K562 (cell line): ENCODE measurements around the gene PBXIP1. TPM values are rescaled to one million over a fixed set of nuclear protein-coding genes. Genes with fewer than 3 reads are reported as not detected.

Source experiments
- ATAC-seq: fragments of 200-7000 bp; cut with Tn5 transposase; 3 replicates; pipeline ENCODE4 v1.9.1; 2020; ENCODE audit warnings: moderate library complexity
- BruUV-seq: library from RNA; stranded (reverse); fragments of 400-500 nt; replicated peaks from 2 replicates; lab custom pipeline; 2021; lab: Mats Ljungman, UMichigan
- CTCF ChIA-PET: fragments of 300-600 bp; formaldehyde crosslinking; extraction: SDS; loops from one replicate; lab custom pipeline; 2021; ENCODE audit warnings: low intra/inter-chr PET ratio; lab: Yijun Ruan, JAX
- POLR2A ChIA-PET: fragments of 300-600, 350-650 bp; sonication (Branson Sonifier 250); formaldehyde crosslinking; extraction: SDS; loops from one replicate; lab custom pipeline; 2021; ENCODE audit warnings: antibody characterized with exemption, inconsistent platforms; lab: Yijun Ruan, JAX
- DNase-seq, 4 experiments: peaks; one replicate each; pipeline versions ENCODE4 v3.0.0 to v3.0.0-alpha.2; 2011 to 2018; ENCODE audit warnings: low spot score in 3 of 4, mixed read lengths in 3 of 4; ENCODE audit errors: extremely low read depth in 1 of 4
- FAIRE-seq: peaks from 2 replicates; lab custom pipeline; 2011; peaks lifted over from hg19 to GRCh38; lab: Jason Lieb, UNC
- H2AFZ ChIP-seq: 2 replicates; pipeline ENCODE4 v1.6.0; 2011; ENCODE audit warnings: low read depth, low read length, control low read depth, inconsistent platforms
- H3K27ac ChIP-seq: fragments of 200-600 bp; 3 replicates; pipeline ENCODE4 v1.8.0; 2011; ENCODE audit warnings: low read depth, mild to moderate bottlenecking, control low read depth, inconsistent platforms, low read length, moderate library complexity, mixed read lengths; ENCODE audit errors: extremely low read depth
- H3K27me3 ChIP-seq, 2 experiments: fragments of 300-600 bp in 1 of 2; 2 replicates in 1 of 2; 3 replicates in 1 of 2; pipeline versions ENCODE4 v1.6.0 to v1.8.0; 2011; ENCODE audit warnings: inconsistent platforms in 2 of 2, low read length in 2 of 2, mild to moderate bottlenecking in 1 of 2, mixed read lengths in 1 of 2, moderate library complexity in 1 of 2; ENCODE audit not compliant: control insufficient read depth in 2 of 2, insufficient read depth in 2 of 2
- H3K36me3 ChIP-seq: fragments of 300-600 bp; 3 replicates; pipeline ENCODE4 v1.8.0; 2011; ENCODE audit warnings: mild to moderate bottlenecking, low read length, inconsistent platforms; ENCODE audit not compliant: control insufficient read depth, insufficient read depth
- H3K4me1 ChIP-seq, 2 experiments: fragments of 200-600 bp in 1 of 2; replicated peaks in 1 of 2; 2 replicates in 1 of 2; 3 replicates in 1 of 2; pipeline versions ENCODE4 v1.5.1 to v1.8.0; 2011; ENCODE audit warnings: inconsistent platforms in 2 of 2, low read length in 2 of 2, mild to moderate bottlenecking in 1 of 2, mixed read lengths in 1 of 2, moderate library complexity in 1 of 2; ENCODE audit not compliant: control insufficient read depth in 2 of 2, insufficient read depth in 2 of 2
- H3K4me2 ChIP-seq: 2 replicates; pipeline ENCODE4 v1.6.1; 2011; ENCODE audit warnings: low read length, control low read depth, inconsistent platforms, mixed read lengths; ENCODE audit not compliant: insufficient read depth
- H3K4me3 ChIP-seq: fragments of 200-600 bp; sonication (generic), shearing (Covaris generic); 2 replicates; pipeline ENCODE4 v1.5.1; 2016; ENCODE audit warnings: control low read depth, inconsistent platforms
- H3K79me2 ChIP-seq: fragments of 200-600 bp; 3 replicates; pipeline ENCODE4 v1.8.0; 2011; ENCODE audit warnings: low read length, inconsistent platforms; ENCODE audit not compliant: control insufficient read depth, insufficient read depth
- H3K9ac ChIP-seq, 2 experiments: 2 replicates each; pipeline versions ENCODE4 v1.6.0 to v1.6.1; 2011; ENCODE audit warnings: low read depth in 2 of 2, low read length in 2 of 2, control low read depth in 1 of 2, inconsistent platforms in 1 of 2, mild to moderate bottlenecking in 1 of 2, mixed read lengths in 1 of 2; ENCODE audit not compliant: insufficient read depth in 1 of 2
- H3K9me1 ChIP-seq: one replicate; pipeline ENCODE4 v1.6.0; 2011; ENCODE audit warnings: inconsistent platforms, mild to moderate bottlenecking, low read length, moderate library complexity; ENCODE audit not compliant: control insufficient read depth, insufficient read depth
- H3K9me3 ChIP-seq: replicated peaks from 2 replicates; pipeline ENCODE4 v1.5.1; 2011; ENCODE audit warnings: low read depth, low read length, inconsistent platforms; ENCODE audit not compliant: control insufficient read depth, insufficient read depth
- H4K20me1 ChIP-seq: replicated peaks from 2 replicates; pipeline ENCODE4 v1.6.1; 2011; ENCODE audit warnings: low read length, inconsistent platforms, mixed read lengths; ENCODE audit not compliant: control insufficient read depth, insufficient read depth
- ASH1L ChIP-seq: fragments of 450-650 bp; IDR thresholded peaks from 2 replicates; pipeline ENCODE4 v1.6.1; 2018; ENCODE audit warnings: borderline replicate concordance, mild to moderate bottlenecking, low read depth; ENCODE audit not compliant: partially characterized antibody
- HNRNPK ChIP-seq: fragments of 200-400 bp; formaldehyde crosslinking; IDR thresholded peaks from one replicate; pipeline ENCODE4 v1.6.1; 2018; ENCODE audit warnings: mild to moderate bottlenecking, low read depth, low read length; ENCODE audit not compliant: poor library complexity, severe bottlenecking
- HOXB6 ChIP-seq: fragments of 250-450 bp; sonication (Bioruptor Pico); IDR thresholded peaks from 2 replicates; pipeline ENCODE4 v1.5.1; 2022; ENCODE audit warnings: mild to moderate bottlenecking, borderline replicate concordance
- MXI1 ChIP-seq: IDR thresholded peaks from 2 replicates; pipeline ENCODE4 v1.6.1; 2011; ENCODE audit warnings: low read depth, mild to moderate bottlenecking, improper control_type of control experiment, low read length
- SMARCC2 ChIP-seq: fragments of 450-650 bp; IDR thresholded peaks from 2 replicates; pipeline ENCODE4 v1.6.1; 2017; ENCODE audit warnings: antibody characterized with exemption, moderate library complexity, mild to moderate bottlenecking, low read depth
- SRSF1 ChIP-seq: fragments of 200-400 bp; formaldehyde crosslinking; IDR thresholded peaks from 2 replicates; pipeline ENCODE4 v1.6.1; 2017; ENCODE audit warnings: mild to moderate bottlenecking, low read depth, low read length, moderate library complexity
- TAF15 ChIP-seq: fragments of 200-400 bp; formaldehyde crosslinking; IDR thresholded peaks from 2 replicates; pipeline ENCODE4 v1.6.1; 2017; ENCODE audit warnings: mild to moderate bottlenecking, low read depth, low read length, moderate library complexity
- TBL1XR1 ChIP-seq, 2 experiments: IDR thresholded peaks; 2 replicates each; pipeline ENCODE4 v1.6.1; 2012; ENCODE audit warnings: improper control_type of control experiment in 2 of 2, low read length in 2 of 2, mild to moderate bottlenecking in 1 of 2
- ZBTB1 ChIP-seq: sonication (generic); formaldehyde crosslinking; IDR thresholded peaks from 2 replicates; pipeline ENCODE4 v1.8.1; 2023; ENCODE audit warnings: missing genetic modification reagents, low read depth, mild to moderate bottlenecking, borderline replicate concordance
- ZNF57 ChIP-seq: fragments of 450-650 bp; formaldehyde crosslinking; IDR thresholded peaks from 2 replicates; pipeline ENCODE4 v1.4.0; 2020; ENCODE audit warnings: mild to moderate bottlenecking, moderate library complexity
- WGBS: fragments of 100-300 bp; shearing (Covaris generic); methylation state at CpG from one replicate; pipeline ENCODE4 v1.1.6; 2016; ENCODE audit warnings: low coverage, mixed read lengths; ENCODE audit not compliant: insufficient coverage; ENCODE audit errors: missing lambda C conversion rate; 5-methylcytosine and 5-hydroxymethylcytosine counted together
- in situ Hi-C: fragments of 300-500 bp; cut with MboI; formaldehyde crosslinking; loops from 4 replicates; pipeline ENCODE4 v1.15.0; 2018; ENCODE audit warnings: inconsistent platforms, mixed read lengths
- intact Hi-C: fragments of 100-400 bp; cut with micrococcal nuclease; formaldehyde crosslinking; loops from 2 replicates; pipeline ENCODE4 v1.14.2; 2022
- polyA plus RNA-seq, 8 experiments: library from polyadenylated mRNA; depleted of rRNA in 4 of 8; stranded (reverse) in 5 of 8; unstranded in 3 of 8; fragments of >200 nt; fragmentation: Nextera tagmentation in 2 of 8; fragmentation: Illumina TruSeq in 1 of 8; extraction: Ambion mirVana in 2 of 8; extraction: Trizol in 1 of 8; gene quantifications; 2 replicates each; pipeline versions ENCODE4 v1.2.1 to v1.2.3, GENCODE V29; 2011 to 2014; ENCODE audit warnings: inconsistent platforms in 1 of 8, missing spikeins in 1 of 8
- total RNA-seq, 7 experiments: library from RNA; depleted of rRNA in 6 of 7; stranded (reverse); fragments of >200 nt in 6 of 7; fragmentation: Illumina TruSeq in 2 of 7; extraction: Trizol in 2 of 7; gene quantifications; 2 replicates each; pipeline versions ENCODE4 v1.2.1 to v1.2.3, GENCODE V29; 2011 to 2021; ENCODE audit warnings: low replicate concordance in 1 of 7
- TF ChIP-seq, protein P1 (sequence below): fragments of 250-450 bp; sonication (Bioruptor Pico); IDR thresholded peaks from 2 replicates; pipeline ENCODE4 v1.4.0; 2020; ENCODE audit warnings: mild to moderate bottlenecking, moderate library complexity
- TF ChIP-seq, protein P2 (sequence below): fragments of 450-650 bp; formaldehyde crosslinking; IDR thresholded peaks from 2 replicates; pipeline ENCODE4 v1.4.0; 2020; ENCODE audit warnings: mild to moderate bottlenecking, moderate library complexity
- TF ChIP-seq, protein P3 (sequence below): sonication (generic); formaldehyde crosslinking; IDR thresholded peaks from 2 replicates; pipeline ENCODE4 v1.9.0; 2022; ENCODE audit warnings: mild to moderate bottlenecking, missing genetic modification reagents
- TF ChIP-seq, protein P4 (sequence below): fragments of 250-450 bp; sonication (Bioruptor Pico); IDR thresholded peaks from 2 replicates; pipeline ENCODE4 v1.4.0; 2020; ENCODE audit warnings: mild to moderate bottlenecking, moderate library complexity, borderline replicate concordance

PBXIP1 gene
- total and polyA plus RNA-seq, 9 of the 15 experiments (the other 6 are each of a cell fraction or from before 2014, with no cell fraction given), result 0.13 to 8.3 (median 5.8) TPM

DNA sequence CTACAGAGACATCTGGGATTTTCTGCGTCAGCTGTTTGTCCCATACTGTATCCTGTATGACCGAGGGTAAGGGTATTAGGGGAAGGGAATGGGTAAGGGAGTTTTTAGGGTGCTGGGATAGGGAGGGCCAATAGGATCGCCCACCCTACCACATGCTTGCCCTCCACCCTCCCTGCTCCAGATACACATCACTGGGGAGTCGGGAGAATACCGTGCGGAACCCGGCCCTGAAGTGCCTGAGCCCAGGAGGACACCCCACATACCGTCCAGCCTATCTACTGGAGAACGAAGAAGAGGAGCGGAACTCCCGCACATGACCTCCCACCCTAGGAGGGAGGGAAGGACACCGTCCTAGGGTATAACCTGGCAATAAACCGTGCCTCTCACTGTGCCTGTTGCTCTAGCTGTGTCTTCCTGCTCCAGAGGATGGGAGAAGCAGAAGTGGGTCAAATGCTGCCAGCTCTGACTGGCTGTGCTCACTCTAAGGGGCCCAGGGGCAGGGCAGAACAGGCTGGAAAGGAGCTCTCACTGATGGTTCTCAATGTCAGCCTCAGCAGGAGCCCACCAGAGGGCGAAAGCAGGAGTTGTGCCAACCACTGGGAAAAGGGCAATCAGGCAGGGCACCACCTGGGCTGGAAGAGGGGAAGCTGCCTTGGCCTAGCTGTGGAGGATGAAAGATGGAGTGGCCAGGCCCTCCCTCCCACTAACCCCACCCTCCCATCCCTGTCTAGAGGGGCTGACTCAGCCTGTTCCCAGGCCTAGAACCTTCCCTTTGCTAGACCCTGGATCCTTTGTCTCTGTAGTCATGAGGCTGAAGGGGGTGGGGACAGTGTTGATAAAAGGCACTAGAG lies 37.0 kb upstream of the PBXIP1 start:
- in situ Hi-C loops (no loop called here), intact Hi-C loops (no loop called here)
- Histone ChIP-seq H4K20me1 (no peaks in the 10 kb centered on the region; the same call in 1 of the 2 replicates), H2AFZ (no peak overlapping the region), H3K9me3 (no peaks in the 10 kb centered on the region), H3K4me3 (no peak overlapping the region), H3K79me2 (peaks cover 18% of the 10 kb centered on the region), H3K27ac (peak overlapping the region; percentile 73; the same call in 2 of the 3 replicates), H3K9ac (peak overlapping the region in 1 of 2 experiments; percentile 78; a peak in 3 of 4 replicates), H3K9me1 (peaks cover 6% of the 10 kb centered on the region), H3K4me1 (peaks cover 35 to 40% of the 10 kb centered on the region in 2 experiments), H3K36me3 (peaks cover 36% of the 10 kb centered on the region), H3K27me3 (no peaks in the 10 kb centered on the region), H3K4me2 (peak overlapping the region; percentile 47)
- DNase-seq, result peak; percentile 63 to 88 (median 72)
- 48% methylated on average over 14 of the region's 14 CpGs for WGBS
- CTCF ChIA-PET, result no interaction called here
- peak; percentile 85 for ATAC-seq
- peak; percentile 67 for FAIRE-seq
- POLR2A ChIA-PET, result interaction anchor here (0.6 to 8.2 kb wide), 15 partner anchors 9 to 166 kb away, joined by 3 to 80 read pairs (median 5); partner anchors contain the start of genes CKS1B, FLAD1, PBXIP1 and PMVK
- no TSS peak for BruUV-seq
- TF ChIP-seq, protein P1, sequence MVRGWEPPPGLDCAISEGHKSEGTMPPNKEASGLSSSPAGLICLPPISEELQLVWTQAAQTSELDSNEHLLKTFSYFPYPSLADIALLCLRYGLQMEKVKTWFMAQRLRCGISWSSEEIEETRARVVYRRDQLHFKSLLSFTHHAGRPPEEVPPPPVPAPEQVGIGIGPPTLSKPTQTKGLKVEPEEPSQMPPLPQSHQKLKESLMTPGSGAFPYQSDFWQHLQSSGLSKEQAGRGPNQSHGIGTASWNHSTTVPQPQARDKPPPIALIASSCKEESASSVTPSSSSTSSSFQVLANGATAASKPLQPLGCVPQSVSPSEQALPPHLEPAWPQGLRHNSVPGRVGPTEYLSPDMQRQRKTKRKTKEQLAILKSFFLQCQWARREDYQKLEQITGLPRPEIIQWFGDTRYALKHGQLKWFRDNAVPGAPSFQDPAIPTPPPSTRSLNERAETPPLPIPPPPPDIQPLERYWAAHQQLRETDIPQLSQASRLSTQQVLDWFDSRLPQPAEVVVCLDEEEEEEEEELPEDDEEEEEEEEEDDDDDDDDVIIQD (CRISPR knock-in tag), result no peak
- TF ChIP-seq ZBTB1 (CRISPR knock-in tag), result no peak
- TF ChIP-seq TAF15, result no peak
- TF ChIP-seq, protein P2, sequence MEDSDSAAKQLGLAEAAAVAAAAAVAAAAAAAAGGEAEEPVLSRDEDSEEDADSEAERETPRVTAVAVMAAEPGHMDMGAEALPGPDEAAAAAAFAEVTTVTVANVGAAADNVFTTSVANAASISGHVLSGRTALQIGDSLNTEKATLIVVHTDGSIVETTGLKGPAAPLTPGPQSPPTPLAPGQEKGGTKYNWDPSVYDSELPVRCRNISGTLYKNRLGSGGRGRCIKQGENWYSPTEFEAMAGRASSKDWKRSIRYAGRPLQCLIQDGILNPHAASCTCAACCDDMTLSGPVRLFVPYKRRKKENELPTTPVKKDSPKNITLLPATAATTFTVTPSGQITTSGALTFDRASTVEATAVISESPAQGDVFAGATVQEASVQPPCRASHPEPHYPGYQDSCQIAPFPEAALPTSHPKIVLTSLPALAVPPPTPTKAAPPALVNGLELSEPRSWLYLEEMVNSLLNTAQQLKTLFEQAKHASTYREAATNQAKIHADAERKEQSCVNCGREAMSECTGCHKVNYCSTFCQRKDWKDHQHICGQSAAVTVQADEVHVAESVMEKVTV (CRISPR knock-in tag), result no peak
- no peak for TF ChIP-seq ZNF57 (CRISPR knock-in tag)
- TF ChIP-seq, protein P3, sequence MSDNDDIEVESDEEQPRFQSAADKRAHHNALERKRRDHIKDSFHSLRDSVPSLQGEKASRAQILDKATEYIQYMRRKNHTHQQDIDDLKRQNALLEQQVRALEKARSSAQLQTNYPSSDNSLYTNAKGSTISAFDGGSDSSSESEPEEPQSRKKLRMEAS, result no peak; the same call in 1 of the 2 replicates
- no peak for TF ChIP-seq MXI1
- TF ChIP-seq TBL1XR1 (IDR thresholded peaks at IDR 0.05; ENCODE audit: low read length in 2 of 2), result 0 out of 4 replicates have a peak, but pooled peaks of 1 of the 2 experiments have one; percentile 28
- no peak for TF ChIP-seq ASH1L
- TF ChIP-seq HOXB6 (CRISPR knock-in tag), result no peak
- TF ChIP-seq, protein P4, sequence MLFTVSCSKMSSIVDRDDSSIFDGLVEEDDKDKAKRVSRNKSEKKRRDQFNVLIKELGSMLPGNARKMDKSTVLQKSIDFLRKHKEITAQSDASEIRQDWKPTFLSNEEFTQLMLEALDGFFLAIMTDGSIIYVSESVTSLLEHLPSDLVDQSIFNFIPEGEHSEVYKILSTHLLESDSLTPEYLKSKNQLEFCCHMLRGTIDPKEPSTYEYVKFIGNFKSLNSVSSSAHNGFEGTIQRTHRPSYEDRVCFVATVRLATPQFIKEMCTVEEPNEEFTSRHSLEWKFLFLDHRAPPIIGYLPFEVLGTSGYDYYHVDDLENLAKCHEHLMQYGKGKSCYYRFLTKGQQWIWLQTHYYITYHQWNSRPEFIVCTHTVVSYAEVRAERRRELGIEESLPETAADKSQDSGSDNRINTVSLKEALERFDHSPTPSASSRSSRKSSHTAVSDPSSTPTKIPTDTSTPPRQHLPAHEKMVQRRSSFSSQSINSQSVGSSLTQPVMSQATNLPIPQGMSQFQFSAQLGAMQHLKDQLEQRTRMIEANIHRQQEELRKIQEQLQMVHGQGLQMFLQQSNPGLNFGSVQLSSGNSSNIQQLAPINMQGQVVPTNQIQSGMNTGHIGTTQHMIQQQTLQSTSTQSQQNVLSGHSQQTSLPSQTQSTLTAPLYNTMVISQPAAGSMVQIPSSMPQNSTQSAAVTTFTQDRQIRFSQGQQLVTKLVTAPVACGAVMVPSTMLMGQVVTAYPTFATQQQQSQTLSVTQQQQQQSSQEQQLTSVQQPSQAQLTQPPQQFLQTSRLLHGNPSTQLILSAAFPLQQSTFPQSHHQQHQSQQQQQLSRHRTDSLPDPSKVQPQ (CRISPR knock-in tag), result peak; percentile 64; the same call in 1 of the 2 replicates
- no peak for TF ChIP-seq SRSF1
- TF ChIP-seq SMARCC2, result no peak
- no peak for TF ChIP-seq HNRNPK
